Measurements from ENCODE around the gene GMPPA. TPM values are rescaled to one million over a fixed set of nuclear protein-coding genes. Genes with fewer than 3 reads are reported as not detected.

The GMPPA gene
- total RNA-seq, 1 experiment from 2014 or later = 10.5 TPM

DNA sequence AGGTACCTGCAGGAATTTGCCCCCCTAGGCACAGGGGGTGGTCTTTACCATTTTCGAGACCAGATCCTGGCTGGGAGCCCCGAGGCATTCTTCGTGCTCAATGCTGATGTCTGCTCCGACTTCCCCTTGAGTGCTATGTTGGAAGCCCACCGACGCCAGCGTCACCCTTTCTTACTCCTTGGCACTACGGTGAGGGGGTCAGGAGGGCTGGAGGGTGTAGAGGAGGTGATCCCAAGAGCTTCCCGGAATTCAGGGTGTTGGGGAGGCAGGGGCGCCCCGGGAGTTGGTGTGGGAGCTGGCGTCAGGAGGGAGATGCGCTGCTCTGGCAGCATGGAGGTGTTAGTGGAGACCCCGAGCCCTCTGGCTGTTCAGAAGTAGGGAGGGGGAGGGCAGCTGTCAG is 3.2 kb downstream of the GMPPA start:
- no peak overlapping the region for H3K4me2 ChIP-seq (ENCODE audit: low read depth, low read length, poor library complexity, severe bottlenecking)

DNA sequence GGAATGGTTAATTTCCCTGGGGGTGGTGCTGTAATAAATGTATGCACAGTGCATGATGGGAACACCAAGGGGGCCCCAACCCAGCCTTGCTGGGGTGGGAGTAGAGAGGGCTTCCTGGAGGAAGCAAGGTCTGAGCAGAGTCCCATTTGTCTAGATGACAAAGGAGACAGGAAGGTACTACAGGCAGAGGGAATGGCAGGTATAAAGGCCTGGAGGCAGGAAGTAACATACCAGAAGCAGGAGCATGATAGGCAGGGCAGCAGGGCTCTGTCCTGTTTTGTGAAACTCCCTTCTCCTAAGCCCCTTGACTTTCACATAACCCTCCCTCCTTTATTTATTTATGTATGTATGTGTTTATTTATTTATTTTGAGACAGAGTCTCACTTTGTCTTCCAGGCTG is 3.9 kb downstream of the GMPPA start:
- no peak overlapping the region for H2AFZ ChIP-seq (ENCODE audit: low read length)
- H3K9ac ChIP-seq (ENCODE audit: low read length) = no peak overlapping the region
- no peaks in the 10 kb centered on the region for H3K36me3 ChIP-seq (ENCODE audit: insufficient read depth, low read length)
- H3K4me3 ChIP-seq (ENCODE audit: low read length) = no peak overlapping the region
- H3K4me1 ChIP-seq (ENCODE audit: low read length) = peaks cover 18% of the 10 kb centered on the region
- no peaks in the 10 kb centered on the region for H4K20me1 ChIP-seq (ENCODE audit: insufficient read depth, low read depth, low read length)
- H3K27me3 ChIP-seq (ENCODE audit: low read length) = no peaks in the 10 kb centered on the region
- H3K79me2 ChIP-seq (ENCODE audit: low read length) = no peaks in the 10 kb centered on the region; the same call in 1 of the 2 replicates
- no peaks in the 10 kb centered on the region for H3K9me3 ChIP-seq (ENCODE audit: low read length)
- no peak overlapping the region for H3K27ac ChIP-seq (ENCODE audit: low read length)
- H3K4me2 ChIP-seq (ENCODE audit: low read depth, low read length, poor library complexity, severe bottlenecking) = no peak overlapping the region
- no peak for DNase-seq
- no peaks in the 10 kb centered on the region for H3K9me2 ChIP-seq (replicated peaks; ENCODE audit: insufficient read depth, low read length)

More for the DNA sequence above, 3.2 kb downstream of the GMPPA start:
- Histone ChIP-seq H3K79me2 (ENCODE audit: low read length) (no peaks in the 10 kb centered on the region; the same call in 1 of the 2 replicates), H3K36me3 (ENCODE audit: insufficient read depth, low read length) (no peaks in the 10 kb centered on the region), H3K4me1 (ENCODE audit: low read length) (peaks cover 18% of the 10 kb centered on the region), H4K20me1 (ENCODE audit: insufficient read depth, low read depth, low read length) (no peaks in the 10 kb centered on the region), H3K9me2 (replicated peaks; ENCODE audit: insufficient read depth, low read length) (no peaks in the 10 kb centered on the region), H3K27ac (ENCODE audit: low read length) (no peak overlapping the region), H2AFZ (ENCODE audit: low read length) (no peak overlapping the region), H3K27me3 (ENCODE audit: low read length) (no peaks in the 10 kb centered on the region), H3K9ac (ENCODE audit: low read length) (no peak overlapping the region), H3K9me3 (ENCODE audit: low read length) (no peaks in the 10 kb centered on the region), H3K4me3 (ENCODE audit: low read length) (no peak overlapping the region)
- DNase-seq = no peak

GRCh38 chr2:219505585-219505984 is 6.9 kb downstream of the GMPPA start:
- H3K4me1 ChIP-seq (ENCODE audit: low read length) = peaks cover 3% of the 10 kb centered on the region
- H3K4me2 ChIP-seq (ENCODE audit: low read depth, low read length, poor library complexity, severe bottlenecking) = no peak overlapping the region
- no peak overlapping the region for H3K9ac ChIP-seq (ENCODE audit: low read length)
- DNase-seq = no peak
- no peak overlapping the region for H3K27ac ChIP-seq (ENCODE audit: low read length)
- H3K9me3 ChIP-seq (ENCODE audit: low read length) = no peaks in the 10 kb centered on the region
- no peak overlapping the region for H3K4me3 ChIP-seq (ENCODE audit: low read length)
- 0 out of 2 replicates have a peak, but pooled peaks cover 4% of the 10 kb centered on the region for H4K20me1 ChIP-seq (ENCODE audit: insufficient read depth, low read depth, low read length)
- no peaks in the 10 kb centered on the region for H3K27me3 ChIP-seq (ENCODE audit: low read length)
- no peak overlapping the region for H2AFZ ChIP-seq (ENCODE audit: low read length)
- no peaks in the 10 kb centered on the region for H3K36me3 ChIP-seq (ENCODE audit: insufficient read depth, low read length)
- no peaks in the 10 kb centered on the region for H3K9me2 ChIP-seq (replicated peaks; ENCODE audit: insufficient read depth, low read length)
- no peaks in the 10 kb centered on the region for H3K79me2 ChIP-seq (ENCODE audit: low read length)

- Histone ChIP-seq H3K27me3 (ENCODE audit: low read length) (no peaks in the 10 kb centered on the region), H3K4me1 (ENCODE audit: low read length) (peaks cover 7% of the 10 kb centered on the region), H3K79me2 (ENCODE audit: low read length) (no peaks in the 10 kb centered on the region), H3K27ac (ENCODE audit: low read length) (no peak overlapping the region), H3K9ac (ENCODE audit: low read length) (no peak overlapping the region), H4K20me1 (ENCODE audit: insufficient read depth, low read depth, low read length) (0 out of 2 replicates have a peak, but pooled peaks cover 4% of the 10 kb centered on the region), H3K4me2 (ENCODE audit: low read depth, low read length, poor library complexity, severe bottlenecking) (no peak overlapping the region), H3K9me2 (replicated peaks; ENCODE audit: insufficient read depth, low read length) (no peaks in the 10 kb centered on the region), H2AFZ (ENCODE audit: low read length) (no peak overlapping the region), H3K9me3 (ENCODE audit: low read length) (no peaks in the 10 kb centered on the region), H3K36me3 (ENCODE audit: insufficient read depth, low read length) (no peaks in the 10 kb centered on the region), H3K4me3 (ENCODE audit: low read length) (no peak overlapping the region)
- no peak for DNase-seq
These were observed 7.6 kb downstream of the GMPPA start for GRCh38 chr2:219506153-219506801.

GRCh38 chr2:219506802-219507526 is 8.3 kb downstream of the GMPPA start:
- no peak overlapping the region for H3K27ac ChIP-seq (ENCODE audit: low read length)
- no peak overlapping the region for H3K9ac ChIP-seq (ENCODE audit: low read length)
- no peaks in the 10 kb centered on the region for H3K36me3 ChIP-seq (ENCODE audit: insufficient read depth, low read length)

DNA sequence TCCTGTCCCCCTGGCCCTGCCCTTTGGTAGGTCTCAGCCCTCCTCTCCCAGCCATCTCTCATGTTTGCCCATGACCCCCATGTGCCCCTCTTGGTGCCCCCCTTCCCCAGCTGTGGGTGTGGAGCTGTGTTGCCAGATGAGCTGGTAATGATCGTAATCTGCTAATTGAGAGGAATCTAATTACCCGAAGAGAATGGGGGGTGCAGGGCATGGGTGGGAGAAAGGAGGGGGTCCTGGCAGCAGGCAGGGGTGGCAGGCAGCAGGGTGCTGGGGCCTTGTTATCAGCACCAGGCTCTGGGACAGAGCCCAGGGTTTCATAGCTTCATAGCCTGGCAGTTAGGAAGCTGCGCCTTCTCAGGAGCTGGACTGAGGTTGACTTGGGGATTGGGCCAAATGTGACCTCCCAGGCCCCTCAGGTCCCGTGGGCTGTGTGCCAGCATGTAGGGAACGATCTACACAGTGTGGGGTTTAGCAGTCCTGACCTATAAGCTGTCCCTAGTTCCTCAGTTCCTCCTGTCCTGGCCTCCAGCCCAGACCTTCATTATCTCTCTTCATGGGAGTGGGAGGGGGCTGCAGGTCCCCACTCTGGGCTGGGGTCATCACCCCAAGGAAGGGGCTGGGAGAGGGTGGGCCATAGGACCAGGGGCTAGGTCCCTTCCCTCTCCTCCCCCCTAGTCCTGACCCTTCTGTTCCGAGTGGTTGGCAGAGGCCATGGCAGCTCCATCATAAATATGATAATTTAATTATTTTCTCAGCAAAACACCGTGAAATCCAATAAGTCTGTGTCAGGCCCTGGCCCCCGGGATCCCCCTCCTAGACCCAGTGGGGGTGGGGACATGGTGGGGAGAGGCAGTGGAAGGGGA is 9.1 kb downstream of the GMPPA start:
- no peak overlapping the region for H3K9ac ChIP-seq (ENCODE audit: low read length)
- H4K20me1 ChIP-seq (ENCODE audit: insufficient read depth, low read depth, low read length) = 0 out of 2 replicates have a peak, but pooled peaks cover 4% of the 10 kb centered on the region

More at GRCh38 chr2:219506802-219507526, 8.3 kb downstream of the GMPPA start:
- Histone ChIP-seq H2AFZ (ENCODE audit: low read length) (no peak overlapping the region), H3K79me2 (ENCODE audit: low read length) (no peaks in the 10 kb centered on the region), H3K9me3 (ENCODE audit: low read length) (no peaks in the 10 kb centered on the region), H3K4me3 (ENCODE audit: low read length) (no peak overlapping the region), H3K4me1 (ENCODE audit: low read length) (peaks cover 14% of the 10 kb centered on the region), H3K4me2 (ENCODE audit: low read depth, low read length, poor library complexity, severe bottlenecking) (no peak overlapping the region), H3K27me3 (ENCODE audit: low read length) (no peaks in the 10 kb centered on the region), H4K20me1 (ENCODE audit: insufficient read depth, low read depth, low read length) (0 out of 2 replicates have a peak, but pooled peaks cover 4% of the 10 kb centered on the region), H3K9me2 (replicated peaks; ENCODE audit: insufficient read depth, low read length) (no peaks in the 10 kb centered on the region)
- no peak for DNase-seq

GRCh38 chr2:219508444-219508734 is 9.7 kb downstream of the GMPPA start:
- H3K4me1 ChIP-seq (ENCODE audit: low read length) = peaks cover 28% of the 10 kb centered on the region
- no peaks in the 10 kb centered on the region for H3K27me3 ChIP-seq (ENCODE audit: low read length)
- H3K4me2 ChIP-seq (ENCODE audit: low read depth, low read length, poor library complexity, severe bottlenecking) = no peak overlapping the region
- H3K27ac ChIP-seq (ENCODE audit: low read length) = no peak overlapping the region
- no peak for DNase-seq
- 0 out of 2 replicates have a peak, but pooled peaks cover 4% of the 10 kb centered on the region for H4K20me1 ChIP-seq (ENCODE audit: insufficient read depth, low read depth, low read length)
- no peaks in the 10 kb centered on the region for H3K9me2 ChIP-seq (replicated peaks; ENCODE audit: insufficient read depth, low read length)
- H3K36me3 ChIP-seq (ENCODE audit: insufficient read depth, low read length) = no peaks in the 10 kb centered on the region
- no peak overlapping the region for H3K4me3 ChIP-seq (ENCODE audit: low read length)
- H3K9ac ChIP-seq (ENCODE audit: low read length) = no peak overlapping the region
- no peaks in the 10 kb centered on the region for H3K9me3 ChIP-seq (ENCODE audit: low read length)
- H3K79me2 ChIP-seq (ENCODE audit: low read length) = no peaks in the 10 kb centered on the region
- H2AFZ ChIP-seq (ENCODE audit: low read length) = no peak overlapping the region

More for the DNA sequence above, 9.1 kb downstream of the GMPPA start:
- Histone ChIP-seq H3K9me3 (ENCODE audit: low read length) (no peaks in the 10 kb centered on the region), H3K27me3 (ENCODE audit: low read length) (no peaks in the 10 kb centered on the region), H3K4me3 (ENCODE audit: low read length) (no peak overlapping the region), H3K36me3 (ENCODE audit: insufficient read depth, low read length) (no peaks in the 10 kb centered on the region), H3K4me2 (ENCODE audit: low read depth, low read length, poor library complexity, severe bottlenecking) (no peak overlapping the region), H2AFZ (ENCODE audit: low read length) (no peak overlapping the region), H3K9me2 (replicated peaks; ENCODE audit: insufficient read depth, low read length) (no peaks in the 10 kb centered on the region), H3K4me1 (ENCODE audit: low read length) (peaks cover 23% of the 10 kb centered on the region), H3K79me2 (ENCODE audit: low read length) (no peaks in the 10 kb centered on the region), H3K27ac (ENCODE audit: low read length) (no peak overlapping the region)
- DNase-seq = no peak

All from Karpas-422 (cell line).